Measurements from ENCODE around the gene ATP8A1. TPM values are rescaled to one million over a fixed set of nuclear protein-coding genes. Genes with fewer than 3 reads are reported as not detected.

Gene ATP8A1
- total and polyA plus RNA-seq, 2 of the 4 experiments (the other 2 are of a cell fraction), result 0.12 to 0.36 TPM

- no peaks in the 10 kb centered on the region for H3K9me1 ChIP-seq (ENCODE audit: insufficient read depth, low read length)
- no peak overlapping the region for H2BK5ac ChIP-seq (ENCODE audit: low read depth, low read length, poor library complexity, severe bottlenecking)
- H3K9ac ChIP-seq (ENCODE audit: low read depth, low read length), result no peak overlapping the region
- no peak overlapping the region for H3K18ac ChIP-seq (ENCODE audit: low read depth, low read length)
- no peak for TF ChIP-seq FOS (IDR thresholded peaks at IDR 0.05; ENCODE audit: low read depth, low read length)
- TF ChIP-seq MAFK (IDR thresholded peaks at IDR 0.05; ENCODE audit: low read depth, low read length), result no peak
- TF ChIP-seq ELK1 (IDR thresholded peaks at IDR 0.05; ENCODE audit: borderline replicate concordance, low read depth, low read length), result no peak
- no peaks in the 10 kb centered on the region for H3K79me1 ChIP-seq (ENCODE audit: low read depth in 1 of 2, low read length in 2 of 2)
- no peak overlapping the region for H2BK15ac ChIP-seq (ENCODE audit: low read depth, low read length)
- H3K27me3 ChIP-seq (ENCODE audit: control insufficient read depth, insufficient read depth, low read length), result no peaks in the 10 kb centered on the region
- no peak overlapping the region for H4K91ac ChIP-seq (ENCODE audit: insufficient read depth, low read depth, low read length)
- no peak overlapping the region for H4K8ac ChIP-seq (ENCODE audit: low read depth in 2 of 2, low read length in 2 of 2)
- H3K56ac ChIP-seq (ENCODE audit: extremely low read depth, insufficient read depth, low read length), result no peak overlapping the region
- H4K20me1 ChIP-seq (ENCODE audit: insufficient read depth, low read length), result no peaks in the 10 kb centered on the region
- H3K14ac ChIP-seq (replicated peaks; ENCODE audit: low read depth, low read length), result no peak overlapping the region
- H2BK120ac ChIP-seq (ENCODE audit: low read depth, low read length), result no peak overlapping the region
- no TSS peak for BruUV-seq (replicated peaks)
- no peak overlapping the region for H4K5ac ChIP-seq (ENCODE audit: low read depth, low read length)
- intact Hi-C loops (cut with micrococcal nuclease), result no loop called here
- no peak overlapping the region for H3K27ac ChIP-seq (ENCODE audit: insufficient read depth, low read length)
- in situ Hi-C loops (cut with MboI; ENCODE audit: low sequenced_read_pairs), result no loop called here
- no peak overlapping the region for H2BK20ac ChIP-seq (ENCODE audit: low read depth, low read length)
- H3K36me3 ChIP-seq (ENCODE audit: control insufficient read depth, insufficient read depth, low read length), result no peaks in the 10 kb centered on the region
- ChIA-PET CTCF (no interaction called here), POLR2A (ENCODE audit: unreplicated experiment) (no interaction called here)
- H3K23ac ChIP-seq (ENCODE audit: low read depth, low read length), result no peak overlapping the region
- no CpG with 5 or more reads among the region's 1 CpG for whole genome bisulfite sequencing, 2 experiments (ENCODE audit: extremely low coverage in 2 of 2, insufficient read length in 1 of 2)
- H3K4ac ChIP-seq (ENCODE audit: low read depth, low read length), result no peak overlapping the region
- no peak overlapping the region for H3K4me3 ChIP-seq (ENCODE audit: insufficient read depth, low read depth, low read length)
- no peak overlapping the region for H3K4me2 ChIP-seq (ENCODE audit: low read depth, low read length)
- no peaks in the 10 kb centered on the region for H3K9me3 ChIP-seq (ENCODE audit: control insufficient read depth, insufficient read depth, low read length)
- no peak overlapping the region for H2AK9ac ChIP-seq (replicated peaks; ENCODE audit: low read depth, low read length, poor library complexity)
- DNase-seq, result no peak
- no peak overlapping the region for H2AK5ac ChIP-seq (ENCODE audit: low read depth, low read length)
- dilution Hi-C loops (cut with HindIII; ENCODE audit: low sequenced_read_pairs, unreplicated experiment), result no loop called here
- H2AFZ ChIP-seq (replicated peaks; ENCODE audit: low read length, poor library complexity), result no peak overlapping the region
- ATAC-seq (ENCODE audit: low read depth), result no peak
- H3K4me1 ChIP-seq (ENCODE audit: control insufficient read depth, insufficient read depth, low read length), result no peaks in the 10 kb centered on the region
Observed at GRCh38 chr4:42549896-42550295, 107.0 kb downstream of the ATP8A1 start.

Data from IMR-90 (cell line).